ENCODE results near the gene FRMD8.

FRMD8 gene

DNA sequence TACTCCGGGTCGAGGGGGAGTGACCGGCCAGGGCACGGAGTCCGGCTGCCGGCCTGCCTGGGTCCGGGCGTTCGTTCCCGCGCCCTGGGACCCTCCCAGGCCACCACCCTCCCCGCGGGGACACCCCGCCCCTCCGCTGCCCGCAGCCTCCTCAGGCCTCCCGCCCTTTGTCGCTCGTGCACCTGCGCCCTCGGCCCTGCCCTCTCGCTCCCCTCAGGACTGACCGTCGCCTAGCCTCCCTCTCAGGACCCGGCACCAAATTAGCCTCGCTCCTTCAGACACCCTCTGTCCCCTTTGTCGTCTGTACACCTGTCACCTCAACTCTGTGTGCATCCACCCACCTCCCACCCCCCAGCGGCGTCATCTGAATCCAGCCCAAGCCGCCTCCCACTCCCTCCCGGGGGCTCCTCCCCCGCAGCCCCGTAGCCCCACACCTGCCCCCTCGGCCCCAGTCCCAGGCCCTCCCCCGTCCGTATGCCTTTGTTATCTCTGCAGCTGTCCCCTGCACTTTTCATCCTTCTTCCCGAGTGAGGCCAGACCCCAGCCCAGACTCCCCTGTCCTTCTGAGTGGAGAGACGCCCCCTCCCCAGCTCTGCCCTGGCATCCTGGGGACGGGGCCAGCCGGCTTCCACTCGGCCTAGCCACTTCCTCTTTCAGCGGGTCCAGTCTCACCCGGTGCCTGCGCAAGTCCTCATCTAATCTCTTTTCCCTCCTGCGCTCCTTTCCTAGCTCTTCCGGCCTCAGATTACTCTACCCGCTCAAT lies 31.2 kb upstream of the FRMD8 start:
- Histone ChIP-seq H3K27ac (ENCODE audit: low read depth, low read length) (no peak overlapping the region), H3K9me3 (ENCODE audit: control insufficient read depth in 1 of 2, low read length in 2 of 2) (no peaks in the 10 kb centered on the region), H3K4me3 (ENCODE audit: low read depth in 1 of 2, low read length in 2 of 2) (peak overlapping the region; percentile 69 to 74), H3K27me3 (ENCODE audit: control insufficient read depth in 1 of 2, insufficient read depth in 2 of 2, low read length in 2 of 2) (no peaks in the 10 kb centered on the region), H3K36me3 (ENCODE audit: control insufficient read depth in 1 of 2, insufficient read depth in 2 of 2, low read length in 2 of 2) (peaks cover 12 to 27% of the 10 kb centered on the region in 2 donors), H3K9ac (ENCODE audit: low read depth in 1 of 2, low read length in 2 of 2) (peak overlapping the region; percentile 51 to 72), H3K4me1 (ENCODE audit: control insufficient read depth in 1 of 2, insufficient read depth in 2 of 2, low read length in 2 of 2) (peaks cover 20 to 39% of the 10 kb centered on the region in 2 donors)

GRCh38 chr11:65355776-65356393 lies 30.6 kb upstream of the FRMD8 start:
- Histone ChIP-seq H3K27me3 (ENCODE audit: control insufficient read depth in 1 of 2, insufficient read depth in 2 of 2, low read length in 2 of 2) (no peaks in the 10 kb centered on the region), H3K9ac (ENCODE audit: low read depth in 1 of 2, low read length in 2 of 2) (peak overlapping the region in 1 of 2 donors; percentile 43), H3K27ac (ENCODE audit: low read depth, low read length) (no peak overlapping the region), H3K4me3 (ENCODE audit: low read depth in 1 of 2, low read length in 2 of 2) (peak overlapping the region; percentile 69 to 74), H3K36me3 (ENCODE audit: control insufficient read depth in 1 of 2, insufficient read depth in 2 of 2, low read length in 2 of 2) (peaks cover 12 to 21% of the 10 kb centered on the region in 2 donors), H3K9me3 (ENCODE audit: control insufficient read depth in 1 of 2, low read length in 2 of 2) (no peaks in the 10 kb centered on the region), H3K4me1 (ENCODE audit: control insufficient read depth in 1 of 2, insufficient read depth in 2 of 2, low read length in 2 of 2) (peaks cover 20 to 39% of the 10 kb centered on the region in 2 donors)

DNA sequence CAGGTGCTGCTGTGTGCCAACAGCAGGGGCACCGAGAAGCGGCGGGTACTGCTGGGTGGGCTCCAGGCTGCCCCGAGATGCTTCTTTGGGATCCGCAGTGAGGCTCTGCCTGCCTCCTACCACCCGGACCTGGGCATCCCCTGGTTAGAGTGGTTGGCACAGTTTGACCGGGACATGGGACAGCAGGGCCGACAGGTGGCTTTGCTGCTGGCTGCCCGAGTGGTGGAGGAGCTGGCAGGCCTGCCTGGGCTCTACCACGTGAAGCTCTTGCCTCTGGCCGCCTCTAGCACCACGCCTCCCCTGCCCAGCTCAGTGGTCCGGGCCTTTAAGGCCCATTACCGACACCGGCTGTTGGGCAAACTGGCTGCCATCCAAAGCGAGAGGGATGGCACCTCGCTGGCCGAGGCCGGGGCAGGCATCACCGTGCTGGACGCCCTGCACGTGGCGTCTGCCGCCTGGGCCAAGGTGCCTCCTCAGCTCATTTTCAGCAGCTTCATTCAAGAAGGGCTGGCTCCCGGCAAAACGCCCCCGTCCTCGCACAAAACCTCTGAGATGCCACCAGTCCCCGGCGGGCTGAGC lies 30.0 kb upstream of the FRMD8 start:
- no peak overlapping the region for H3K27ac ChIP-seq (ENCODE audit: low read depth, low read length)
- H3K27me3 ChIP-seq (ENCODE audit: control insufficient read depth in 1 of 2, insufficient read depth in 2 of 2, low read length in 2 of 2): no peaks in the 10 kb centered on the region
- H3K4me3 ChIP-seq (ENCODE audit: low read depth in 1 of 2, low read length in 2 of 2): no peak overlapping the region
- no peaks in the 10 kb centered on the region for H3K9me3 ChIP-seq (ENCODE audit: control insufficient read depth in 1 of 2, low read length in 2 of 2)
- H3K9ac ChIP-seq (ENCODE audit: low read depth in 1 of 2, low read length in 2 of 2): no peak overlapping the region
- peaks cover 9 to 15% of the 10 kb centered on the region in 2 donors for H3K36me3 ChIP-seq (ENCODE audit: control insufficient read depth in 1 of 2, insufficient read depth in 2 of 2, low read length in 2 of 2)
- H3K4me1 ChIP-seq (ENCODE audit: control insufficient read depth in 1 of 2, insufficient read depth in 2 of 2, low read length in 2 of 2): peaks cover 20 to 39% of the 10 kb centered on the region in 2 donors

DNA sequence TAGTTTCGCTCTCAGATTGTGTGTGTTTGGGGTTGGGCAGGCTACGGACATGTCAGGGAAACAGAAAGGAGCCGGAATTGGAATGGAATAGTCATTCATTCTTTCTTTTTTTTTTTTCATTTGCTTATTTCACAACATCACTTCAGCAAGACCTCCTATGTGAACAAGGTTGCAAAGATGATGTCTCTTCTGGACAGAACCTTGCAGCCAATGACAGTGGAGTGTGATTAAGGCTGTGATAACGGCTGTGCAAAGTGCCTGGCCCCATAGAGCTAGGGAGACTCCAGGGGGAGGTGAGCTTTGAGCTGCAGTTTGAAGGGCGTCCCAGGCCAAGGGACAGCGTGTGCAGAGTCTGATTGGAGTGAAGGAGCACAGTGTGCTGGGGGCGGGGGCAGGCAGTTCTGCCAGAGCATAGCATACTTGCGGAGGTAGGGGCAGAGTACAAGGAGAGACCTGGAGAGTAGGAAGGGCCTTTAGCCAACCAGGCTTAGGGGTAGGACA lies 28.5 kb upstream of the FRMD8 start:
- H3K4me1 ChIP-seq (ENCODE audit: control insufficient read depth in 1 of 2, insufficient read depth in 2 of 2, low read length in 2 of 2): peaks cover 20 to 39% of the 10 kb centered on the region in 2 donors
- H3K36me3 ChIP-seq (ENCODE audit: control insufficient read depth in 1 of 2, insufficient read depth in 2 of 2, low read length in 2 of 2): peaks cover 0 to 3% of the 10 kb centered on the region in 2 donors
- no peaks in the 10 kb centered on the region for H3K9me3 ChIP-seq (ENCODE audit: control insufficient read depth in 1 of 2, low read length in 2 of 2)
- peak overlapping the region; percentile 36 for H3K27ac ChIP-seq (ENCODE audit: low read depth, low read length)
- H3K9ac ChIP-seq (ENCODE audit: low read depth in 1 of 2, low read length in 2 of 2): peak overlapping the region; percentile 17 to 38
- H3K4me3 ChIP-seq (ENCODE audit: low read depth in 1 of 2, low read length in 2 of 2): no peak overlapping the region
- H3K27me3 ChIP-seq (ENCODE audit: control insufficient read depth in 1 of 2, insufficient read depth in 2 of 2, low read length in 2 of 2): no peaks in the 10 kb centered on the region

GRCh38 chr11:65362320-65362931 lies 24.0 kb upstream of the FRMD8 start:
- Histone ChIP-seq H3K36me3 (ENCODE audit: control insufficient read depth in 1 of 2, insufficient read depth in 2 of 2, low read length in 2 of 2) (no peaks in the 10 kb centered on the region), H3K4me3 (ENCODE audit: low read depth in 1 of 2, low read length in 2 of 2) (no peak overlapping the region), H3K27me3 (ENCODE audit: control insufficient read depth in 1 of 2, insufficient read depth in 2 of 2, low read length in 2 of 2) (no peaks in the 10 kb centered on the region), H3K4me1 (ENCODE audit: control insufficient read depth in 1 of 2, insufficient read depth in 2 of 2, low read length in 2 of 2) (peaks cover 14 to 20% of the 10 kb centered on the region in 2 donors), H3K9ac (ENCODE audit: low read depth in 1 of 2, low read length in 2 of 2) (no peak overlapping the region), H3K27ac (ENCODE audit: low read depth, low read length) (peak overlapping the region; percentile 18), H3K9me3 (ENCODE audit: control insufficient read depth in 1 of 2, low read length in 2 of 2) (no peaks in the 10 kb centered on the region)

- Histone ChIP-seq H3K9me3 (ENCODE audit: control insufficient read depth in 1 of 2, low read length in 2 of 2) (no peaks in the 10 kb centered on the region), H3K36me3 (ENCODE audit: control insufficient read depth in 1 of 2, insufficient read depth in 2 of 2, low read length in 2 of 2) (no peaks in the 10 kb centered on the region), H3K27me3 (ENCODE audit: control insufficient read depth in 1 of 2, insufficient read depth in 2 of 2, low read length in 2 of 2) (no peaks in the 10 kb centered on the region), H3K4me3 (ENCODE audit: low read depth in 1 of 2, low read length in 2 of 2) (no peak overlapping the region), H3K4me1 (ENCODE audit: control insufficient read depth in 1 of 2, insufficient read depth in 2 of 2, low read length in 2 of 2) (peaks cover 9 to 17% of the 10 kb centered on the region in 2 donors), H3K27ac (ENCODE audit: low read depth, low read length) (no peak overlapping the region), H3K9ac (ENCODE audit: low read depth in 1 of 2, low read length in 2 of 2) (no peak overlapping the region)
Measured at GRCh38 chr11:65362966-65363365, 23.5 kb upstream of the FRMD8 start.

DNA sequence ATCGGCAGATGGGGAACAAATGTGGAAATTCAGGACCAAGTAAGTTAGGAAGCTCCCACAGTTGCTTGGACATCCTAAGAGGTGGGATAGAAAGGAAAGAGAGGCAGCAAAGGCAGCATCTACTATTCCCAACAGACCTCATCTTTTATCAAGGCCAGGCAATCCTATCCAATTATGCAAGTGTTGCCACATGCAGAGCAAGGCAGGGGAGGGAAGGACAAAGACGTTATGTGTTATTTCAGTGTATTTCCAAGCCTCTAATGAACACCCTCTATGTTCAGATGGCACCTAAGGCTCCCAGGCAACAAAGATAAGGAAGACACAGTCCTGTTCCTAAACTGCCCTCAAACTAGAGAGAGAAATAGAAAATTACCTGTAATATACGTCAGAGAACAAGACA lies 22.7 kb upstream of the FRMD8 start:
- H3K27ac ChIP-seq (ENCODE audit: low read depth, low read length): no peak overlapping the region
- H3K4me3 ChIP-seq (ENCODE audit: low read depth in 1 of 2, low read length in 2 of 2): no peak overlapping the region
- no peaks in the 10 kb centered on the region for H3K27me3 ChIP-seq (ENCODE audit: control insufficient read depth in 1 of 2, insufficient read depth in 2 of 2, low read length in 2 of 2)
- peaks cover 8 to 10% of the 10 kb centered on the region in 2 donors for H3K4me1 ChIP-seq (ENCODE audit: control insufficient read depth in 1 of 2, insufficient read depth in 2 of 2, low read length in 2 of 2)
- H3K9ac ChIP-seq (ENCODE audit: low read depth in 1 of 2, low read length in 2 of 2): no peak overlapping the region
- no peaks in the 10 kb centered on the region for H3K36me3 ChIP-seq (ENCODE audit: control insufficient read depth in 1 of 2, insufficient read depth in 2 of 2, low read length in 2 of 2)
- no peaks in the 10 kb centered on the region for H3K9me3 ChIP-seq (ENCODE audit: control insufficient read depth in 1 of 2, low read length in 2 of 2)

- H3K9me3 ChIP-seq (ENCODE audit: control insufficient read depth in 1 of 2, low read length in 2 of 2): no peaks in the 10 kb centered on the region
- H3K4me1 ChIP-seq (ENCODE audit: control insufficient read depth in 1 of 2, insufficient read depth in 2 of 2, low read length in 2 of 2): peaks cover 14 to 15% of the 10 kb centered on the region in 2 donors
- H3K9ac ChIP-seq (ENCODE audit: low read depth in 1 of 2, low read length in 2 of 2): peak overlapping the region; percentile 23 to 57
- H3K4me3 ChIP-seq (ENCODE audit: low read depth in 1 of 2, low read length in 2 of 2): peak overlapping the region; percentile 32 to 36
- H3K36me3 ChIP-seq (ENCODE audit: control insufficient read depth in 1 of 2, insufficient read depth in 2 of 2, low read length in 2 of 2): no peaks in the 10 kb centered on the region
- H3K27ac ChIP-seq (ENCODE audit: low read depth, low read length): peak overlapping the region; percentile 1
- H3K27me3 ChIP-seq (ENCODE audit: control insufficient read depth in 1 of 2, insufficient read depth in 2 of 2, low read length in 2 of 2): no peaks in the 10 kb centered on the region
Measured at GRCh38 chr11:65366340-65366773, 20.1 kb upstream of the FRMD8 start.

DNA sequence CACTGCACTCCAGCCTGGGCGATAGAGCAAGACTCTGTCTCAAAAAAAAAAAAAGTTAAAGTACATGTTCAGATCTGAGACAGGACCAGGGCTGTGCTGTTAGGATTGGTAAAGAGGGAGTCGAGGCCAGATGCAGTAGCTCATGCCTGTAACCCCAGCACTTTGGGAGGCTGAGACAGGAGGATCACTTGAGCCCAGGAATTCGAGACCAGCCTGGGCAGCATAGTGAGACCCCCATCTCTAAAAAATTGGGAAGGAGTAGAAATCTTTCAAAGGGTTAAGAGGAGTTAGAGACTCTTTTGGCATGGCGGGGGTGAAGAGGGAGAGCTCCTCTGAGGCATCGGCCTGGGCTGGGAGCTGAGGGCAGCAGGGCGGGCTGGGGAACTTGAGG lies 15.8 kb upstream of the FRMD8 start:
- no peaks in the 10 kb centered on the region for H3K36me3 ChIP-seq (ENCODE audit: control insufficient read depth in 1 of 2, insufficient read depth in 2 of 2, low read length in 2 of 2)
- no peak overlapping the region for H3K27ac ChIP-seq (ENCODE audit: low read depth, low read length)
- H3K9ac ChIP-seq (ENCODE audit: low read depth in 1 of 2, low read length in 2 of 2): no peak overlapping the region
- no peaks in the 10 kb centered on the region for H3K27me3 ChIP-seq (ENCODE audit: control insufficient read depth in 1 of 2, insufficient read depth in 2 of 2, low read length in 2 of 2)
- no peak overlapping the region for H3K4me3 ChIP-seq (ENCODE audit: low read depth in 1 of 2, low read length in 2 of 2)
- no peaks in the 10 kb centered on the region for H3K9me3 ChIP-seq (ENCODE audit: control insufficient read depth in 1 of 2, low read length in 2 of 2)
- H3K4me1 ChIP-seq (ENCODE audit: control insufficient read depth in 1 of 2, insufficient read depth in 2 of 2, low read length in 2 of 2): peaks cover 19 to 20% of the 10 kb centered on the region in 2 donors
